EH (cell line): Measurements from ENCODE around the gene CINP.
A peak's percentile ranks its signal among the peaks of the same experiment; 100 is the strongest.
"Not testable (repeated sequence)": the region's sequence is repeated elsewhere in the genome, so short reads cannot be mapped to it uniquely, and the experiment has no call there.

Experiments used
- DNase-seq: peaks from one replicate; pipeline ENCODE4 v3.0.0-alpha.2; 2015; ENCODE audit warnings: low read depth

The CINP gene

GRCh38 chr14:102320671-102321455 is 41.8 kb downstream of the CINP start:
- DNase-seq: no peak

- DNase-seq: peak; percentile 61
Observed at GRCh38 chr14:102320033-102320660, 42.5 kb downstream of the CINP start.

GRCh38 chr14:102319351-102320032 is 43.2 kb downstream of the CINP start, which contains the start of gene ZNF839:
TSS of gene ZNF839 (plus strand) at chr14:102319746. CDS start at chr14:102319766, 20 bp downstream.
- DNase-seq: peak; percentile 91

- DNase-seq: no peak
Observed at GRCh38 chr14:102318781-102319276, 43.9 kb downstream of the CINP start.

GRCh38 chr14:102317564-102318248 is 45.0 kb downstream of the CINP start:
- peak; percentile 74 for DNase-seq

- peak; percentile 95 for DNase-seq
Observed at GRCh38 chr14:102316743-102317563, 45.7 kb downstream of the CINP start.

- no peak for DNase-seq
Observed at GRCh38 chr14:102316338-102316742, 46.4 kb downstream of the CINP start.

- DNase-seq: peak; percentile 16
Observed at GRCh38 chr14:102315121-102315520, 47.6 kb downstream of the CINP start.

- peak; percentile 84 for DNase-seq
Observed at GRCh38 chr14:102314242-102315011, 48.3 kb downstream of the CINP start.

- peak; percentile 97 for DNase-seq
Observed at GRCh38 chr14:102304611-102305506, 57.8 kb downstream of the CINP start, which contains the start of gene MOK. TSS of gene MOK (minus strand) at chr14:102305164. CDS start at chr14:102304968, 196 bp downstream.

- no peak for DNase-seq
Observed at GRCh38 chr14:102303664-102304063, 59.0 kb downstream of the CINP start.

GRCh38 chr14:102298303-102299070 is 64.2 kb downstream of the CINP start:
- not testable (repeated sequence) for DNase-seq
